OCI-LY1 (cell line): ENCODE data around the gene PCBP3.

Experiments
- H2AFZ ChIP-seq: fragments of 200-600 bp; sonication (generic), shearing (Covaris generic); 2 replicates; pipeline ENCODE4 v1.6.0; 2014; ENCODE audit warnings: antibody characterized with exemption, mild to moderate bottlenecking, low read length
- H3F3A ChIP-seq: fragments of 200-600 bp; sonication (generic), shearing (Covaris generic); 2 replicates; pipeline ENCODE4 v1.6.0; 2014; ENCODE audit warnings: mild to moderate bottlenecking, antibody characterized with exemption, low read length, moderate library complexity; ENCODE audit not compliant: insufficient read depth
- H3K27ac ChIP-seq: fragments of 200-600 bp; sonication (generic); 2 replicates; pipeline ENCODE4 v1.5.1; 2014; ENCODE audit warnings: low read length, mixed run types, mild to moderate bottlenecking, low read depth; ENCODE audit not compliant: poor library complexity, severe bottlenecking
- H3K27me3 ChIP-seq: fragments of 200-600 bp; sonication (generic); 2 replicates; pipeline ENCODE4 v1.6.0; 2014; ENCODE audit warnings: antibody characterized with exemption, mild to moderate bottlenecking, low read length, moderate library complexity; ENCODE audit not compliant: insufficient read depth
- H3K36me3 ChIP-seq: fragments of 200-600 bp; sonication (generic); 2 replicates; pipeline ENCODE4 v1.6.1; 2014; ENCODE audit warnings: mild to moderate bottlenecking, antibody characterized with exemption, low read length, moderate library complexity, mixed read lengths; ENCODE audit not compliant: insufficient read depth
- H3K4me1 ChIP-seq: fragments of 200-600 bp; sonication (generic); 2 replicates; pipeline ENCODE4 v1.5.1; 2014; ENCODE audit warnings: mild to moderate bottlenecking, low read length, moderate library complexity; ENCODE audit not compliant: insufficient read depth, severe bottlenecking
- H3K4me2 ChIP-seq: fragments of 200-600 bp; sonication (generic), shearing (Covaris generic); 2 replicates; pipeline ENCODE4 v1.6.1; 2014; ENCODE audit warnings: low read length
- H3K4me3 ChIP-seq: fragments of 200-600 bp; sonication (generic); 2 replicates; pipeline ENCODE4 v1.5.1; 2014; ENCODE audit warnings: low read length, low read depth, mild to moderate bottlenecking, mixed read lengths; ENCODE audit not compliant: poor library complexity, severe bottlenecking
- H3K79me2 ChIP-seq: fragments of 200-600 bp; shearing (Covaris generic); 2 replicates; pipeline ENCODE4 v1.6.1; 2016; ENCODE audit warnings: mixed run types, low read length, mixed read lengths; ENCODE audit not compliant: insufficient read depth
- H3K9ac ChIP-seq: fragments of 200-600 bp; sonication (generic), shearing (Covaris generic); 2 replicates; pipeline ENCODE4 v1.6.1; 2014; ENCODE audit warnings: mild to moderate bottlenecking, low read length, mixed read lengths
- H3K9me2 ChIP-seq: fragments of 200-600 bp; sonication (generic), shearing (Covaris generic); 2 replicates; pipeline ENCODE4 v1.6.1; 2014; ENCODE audit warnings: low read depth, mild to moderate bottlenecking, low read length, mixed read lengths
- H3K9me3 ChIP-seq: fragments of 200-600 bp; shearing (Covaris generic); 2 replicates; pipeline ENCODE4 v1.6.1; 2014; ENCODE audit warnings: low read length, mixed read lengths
- H4K20me1 ChIP-seq: fragments of 200-600 bp; sonication (generic), shearing (Covaris generic); 2 replicates; pipeline ENCODE4 v1.6.0; 2016; ENCODE audit warnings: mild to moderate bottlenecking, low read length; ENCODE audit not compliant: insufficient read depth
- EZH2 ChIP-seq: fragments of 200-600 bp; sonication (generic), shearing (Covaris generic); IDR thresholded peaks from 2 replicates; pipeline ENCODE4 v1.8.0; 2017; ENCODE audit warnings: borderline replicate concordance, mixed run types, mild to moderate bottlenecking, antibody characterized with exemption, low read length, moderate library complexity, mixed read lengths
- TF ChIP-seq, protein P1 (sequence below): fragments of 200-600 bp; sonication (generic), shearing (Covaris generic); IDR thresholded peaks from 2 replicates; pipeline ENCODE4 v1.5.1; 2017; ENCODE audit warnings: mild to moderate bottlenecking, antibody characterized with exemption, low read length, moderate library complexity, mixed read lengths

PCBP3 gene

DNA sequence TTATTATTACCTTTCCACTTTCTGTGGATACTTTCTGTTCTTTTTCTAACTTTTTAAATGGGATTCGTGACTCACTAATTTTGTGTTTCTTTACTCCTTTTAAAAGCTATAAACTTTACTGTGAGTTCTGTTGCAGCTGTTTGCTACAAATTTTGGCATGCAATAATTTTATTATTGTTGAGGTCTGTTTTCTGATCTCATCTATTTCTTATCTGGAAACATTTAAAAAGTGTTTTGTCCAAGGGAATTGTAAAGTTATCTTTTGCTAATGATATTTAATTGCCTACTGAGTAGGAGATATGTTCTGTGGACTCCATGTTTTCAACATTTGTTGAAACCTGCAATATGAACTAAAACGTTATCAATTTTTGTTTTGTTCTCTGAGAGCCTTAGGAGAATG lies 199.9 kb downstream of the PCBP3 start:
- no peaks in the 10 kb centered on the region for H4K20me1 ChIP-seq
- no peaks in the 10 kb centered on the region for H3K36me3 ChIP-seq

DNA sequence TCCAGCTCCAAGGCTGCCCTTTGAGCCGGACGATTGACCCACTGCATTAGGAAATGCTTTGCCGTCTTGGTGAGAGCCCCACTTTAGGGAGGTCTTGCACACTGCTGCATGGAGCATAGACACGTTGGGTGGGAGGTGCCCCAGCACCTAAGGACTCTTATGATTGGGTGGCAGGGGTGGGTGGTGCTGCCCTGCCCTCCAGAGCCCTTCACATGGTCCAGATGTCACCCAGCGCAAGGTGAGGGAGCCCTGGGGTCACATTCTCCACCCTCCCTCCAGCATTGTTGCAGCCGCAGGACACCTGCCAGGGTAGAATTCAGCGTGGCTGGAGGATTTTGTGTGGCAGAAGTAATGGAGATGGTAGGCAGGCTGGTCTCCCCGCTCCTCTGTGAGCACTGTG lies 200.7 kb downstream of the PCBP3 start:
- no peaks in the 10 kb centered on the region for H4K20me1 ChIP-seq
- H3K27me3 ChIP-seq = no peaks in the 10 kb centered on the region; the same call in 1 of the 2 replicates
- no peak overlapping the region for H2AFZ ChIP-seq
- H3K9me3 ChIP-seq = peaks cover 2% of the 10 kb centered on the region; the same call in 1 of the 2 replicates
- TF ChIP-seq, protein P1, sequence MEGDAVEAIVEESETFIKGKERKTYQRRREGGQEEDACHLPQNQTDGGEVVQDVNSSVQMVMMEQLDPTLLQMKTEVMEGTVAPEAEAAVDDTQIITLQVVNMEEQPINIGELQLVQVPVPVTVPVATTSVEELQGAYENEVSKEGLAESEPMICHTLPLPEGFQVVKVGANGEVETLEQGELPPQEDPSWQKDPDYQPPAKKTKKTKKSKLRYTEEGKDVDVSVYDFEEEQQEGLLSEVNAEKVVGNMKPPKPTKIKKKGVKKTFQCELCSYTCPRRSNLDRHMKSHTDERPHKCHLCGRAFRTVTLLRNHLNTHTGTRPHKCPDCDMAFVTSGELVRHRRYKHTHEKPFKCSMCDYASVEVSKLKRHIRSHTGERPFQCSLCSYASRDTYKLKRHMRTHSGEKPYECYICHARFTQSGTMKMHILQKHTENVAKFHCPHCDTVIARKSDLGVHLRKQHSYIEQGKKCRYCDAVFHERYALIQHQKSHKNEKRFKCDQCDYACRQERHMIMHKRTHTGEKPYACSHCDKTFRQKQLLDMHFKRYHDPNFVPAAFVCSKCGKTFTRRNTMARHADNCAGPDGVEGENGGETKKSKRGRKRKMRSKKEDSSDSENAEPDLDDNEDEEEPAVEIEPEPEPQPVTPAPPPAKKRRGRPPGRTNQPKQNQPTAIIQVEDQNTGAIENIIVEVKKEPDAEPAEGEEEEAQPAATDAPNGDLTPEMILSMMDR = no peak
- TF ChIP-seq EZH2 = no peak
- H3K9ac ChIP-seq = no peak overlapping the region
- no peaks in the 10 kb centered on the region for H3K9me2 ChIP-seq
- H3K79me2 ChIP-seq = no peaks in the 10 kb centered on the region
- H3K4me3 ChIP-seq = no peak overlapping the region
- H3K27ac ChIP-seq = no peak overlapping the region
- no peak overlapping the region for H3K4me2 ChIP-seq
- H3F3A ChIP-seq = no peaks in the 10 kb centered on the region
- no peaks in the 10 kb centered on the region for H3K4me1 ChIP-seq
- no peaks in the 10 kb centered on the region for H3K36me3 ChIP-seq

More for the DNA sequence above, 199.9 kb downstream of the PCBP3 start:
- Histone ChIP-seq H3F3A (no peaks in the 10 kb centered on the region), H3K4me1 (no peaks in the 10 kb centered on the region), H3K9me3 (peaks cover 2% of the 10 kb centered on the region; the same call in 1 of the 2 replicates), H3K9ac (no peak overlapping the region), H2AFZ (no peak overlapping the region), H3K27ac (no peak overlapping the region), H3K4me3 (no peak overlapping the region), H3K9me2 (no peaks in the 10 kb centered on the region), H3K27me3 (no peaks in the 10 kb centered on the region; the same call in 1 of the 2 replicates), H3K4me2 (no peak overlapping the region), H3K79me2 (no peaks in the 10 kb centered on the region)
- TF ChIP-seq EZH2 = no peak
- TF ChIP-seq, protein P1 = no peak

DNA sequence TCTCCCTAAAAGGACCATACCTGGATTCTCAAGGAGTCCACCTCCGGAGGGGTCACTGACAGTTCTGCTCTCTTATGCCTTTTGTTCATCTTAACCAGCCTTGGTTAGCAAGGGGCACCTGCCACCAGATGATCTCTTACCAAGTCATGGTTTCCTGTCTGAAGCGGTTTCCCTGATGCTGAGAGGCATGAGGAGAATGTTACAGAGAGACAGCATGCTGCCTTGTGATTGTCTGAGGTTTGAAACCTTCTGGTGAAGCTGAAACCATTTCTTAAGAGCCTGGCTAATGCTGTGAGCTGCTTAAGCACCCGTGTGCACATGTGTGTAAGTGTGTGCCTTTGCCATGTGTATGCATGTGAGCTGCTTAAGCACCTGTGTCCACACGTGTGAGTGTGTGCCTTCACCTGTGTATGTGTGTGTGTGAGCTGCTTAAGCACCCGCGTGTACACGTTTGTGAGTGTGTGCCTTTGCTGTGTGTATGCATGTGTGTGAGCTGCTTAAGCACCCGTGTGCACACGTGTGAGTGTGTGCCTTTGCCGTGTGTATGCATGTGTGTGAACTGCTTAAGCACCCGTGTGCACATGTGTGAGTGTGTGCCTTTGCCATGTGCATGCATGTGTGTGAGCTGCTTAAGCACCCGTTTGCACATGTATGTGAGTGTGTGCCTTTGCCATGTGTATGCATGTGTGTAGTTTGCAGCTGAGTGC lies 201.7 kb downstream of the PCBP3 start:
- Histone ChIP-seq H3K4me2 (no peak overlapping the region), H3K9me2 (no peaks in the 10 kb centered on the region), H3K4me1 (no peaks in the 10 kb centered on the region), H3K79me2 (no peaks in the 10 kb centered on the region), H3K27ac (no peak overlapping the region), H3K27me3 (no peaks in the 10 kb centered on the region; the same call in 1 of the 2 replicates), H3F3A (no peaks in the 10 kb centered on the region), H3K9ac (no peak overlapping the region), H4K20me1 (no peaks in the 10 kb centered on the region), H3K9me3 (peaks cover 2% of the 10 kb centered on the region; the same call in 1 of the 2 replicates), H2AFZ (no peak overlapping the region), H3K36me3 (no peaks in the 10 kb centered on the region), H3K4me3 (no peak overlapping the region)
- TF ChIP-seq, protein P1 = no peak
- TF ChIP-seq EZH2 = no peak
